Activated naive CD8-positive, alpha-beta T cell treated with anti-CD3 and anti-CD28 coated beads, Interleukin-2, amount 50 U/mL, for 24 hours (primary cell): Measurements from ENCODE around the gene HERC2.

Source experiments
- ATAC-seq: fragments of 150-1000 bp; cut with Tn5 transposase; one replicate; pipeline ENCODE4 v1.10.0; 2021
- DNase-seq: peaks from one replicate; pipeline ENCODE4 v3.0.0; 2021
- H3K27ac Mint-ChIP-seq: one replicate; pipeline ENCODE4 v1.8.0; 2021; ENCODE audit warnings: mild to moderate bottlenecking, mixed read lengths
- H3K27me3 Mint-ChIP-seq: one replicate; pipeline ENCODE4 v1.8.0; 2021; ENCODE audit warnings: mixed read lengths
- H3K36me3 Mint-ChIP-seq: one replicate; pipeline ENCODE4 v1.8.0; 2021; ENCODE audit warnings: low read depth, mixed read lengths
- H3K4me1 Mint-ChIP-seq: one replicate; pipeline ENCODE4 v1.8.0; 2021; ENCODE audit warnings: mixed read lengths
- H3K4me3 Mint-ChIP-seq: one replicate; pipeline ENCODE4 v1.8.0; 2021; ENCODE audit warnings: mild to moderate bottlenecking, moderate library complexity, mixed read lengths
- H3K9me3 Mint-ChIP-seq: one replicate; pipeline ENCODE4 v1.8.0; 2021; ENCODE audit warnings: mixed read lengths

The HERC2 gene

GRCh38 chr15:28116521-28117431 is 205.2 kb downstream of the HERC2 start:
- no peak for DNase-seq
- no peaks in the 10 kb centered on the region for H3K4me1 Mint-ChIP-seq
- no peak overlapping the region for H3K27ac Mint-ChIP-seq
- no peak for ATAC-seq
- no peaks in the 10 kb centered on the region for H3K27me3 Mint-ChIP-seq
- H3K4me3 Mint-ChIP-seq, result no peak overlapping the region
- no peaks in the 10 kb centered on the region for H3K9me3 Mint-ChIP-seq
- H3K36me3 Mint-ChIP-seq, result peaks cover 23% of the 10 kb centered on the region

- H3K9me3 Mint-ChIP-seq, result no peaks in the 10 kb centered on the region
- H3K4me3 Mint-ChIP-seq, result no peak overlapping the region
- H3K27me3 Mint-ChIP-seq, result no peaks in the 10 kb centered on the region
- H3K4me1 Mint-ChIP-seq, result no peaks in the 10 kb centered on the region
- peaks cover 23% of the 10 kb centered on the region for H3K36me3 Mint-ChIP-seq
- ATAC-seq, result no peak
- DNase-seq, result no peak
- peak overlapping the region; percentile 30 for H3K27ac Mint-ChIP-seq
Observed at GRCh38 chr15:28115871-28116270, 206.1 kb downstream of the HERC2 start.

- ATAC-seq (no peak), DNase-seq (no peak)
- no peak overlapping the region for H3K27ac Mint-ChIP-seq
- no peaks in the 10 kb centered on the region for H3K4me1 Mint-ChIP-seq
- H3K9me3 Mint-ChIP-seq, result no peaks in the 10 kb centered on the region
- H3K27me3 Mint-ChIP-seq, result no peaks in the 10 kb centered on the region
- no peak overlapping the region for H3K4me3 Mint-ChIP-seq
- peaks cover 20% of the 10 kb centered on the region for H3K36me3 Mint-ChIP-seq
Observed at GRCh38 chr15:28114721-28115622, 207.0 kb downstream of the HERC2 start.

GRCh38 chr15:28114114-28114455 is 207.9 kb downstream of the HERC2 start:
- no peaks in the 10 kb centered on the region for H3K27me3 Mint-ChIP-seq
- H3K9me3 Mint-ChIP-seq, result no peaks in the 10 kb centered on the region
- no peaks in the 10 kb centered on the region for H3K4me1 Mint-ChIP-seq
- no peak overlapping the region for H3K4me3 Mint-ChIP-seq
- peaks cover 20% of the 10 kb centered on the region for H3K36me3 Mint-ChIP-seq
- ATAC-seq, result no peak
- no peak overlapping the region for H3K27ac Mint-ChIP-seq
- no peak for DNase-seq

- DNase-seq, result no peak
- H3K36me3 Mint-ChIP-seq, result peaks cover 20% of the 10 kb centered on the region
- no peak for ATAC-seq
- H3K27ac Mint-ChIP-seq, result no peak overlapping the region
- H3K4me1 Mint-ChIP-seq, result no peaks in the 10 kb centered on the region
- H3K9me3 Mint-ChIP-seq, result no peaks in the 10 kb centered on the region
- H3K4me3 Mint-ChIP-seq, result no peak overlapping the region
- no peaks in the 10 kb centered on the region for H3K27me3 Mint-ChIP-seq
Observed at GRCh38 chr15:28113394-28114113, 208.4 kb downstream of the HERC2 start.

GRCh38 chr15:28112962-28113361 is 209.0 kb downstream of the HERC2 start:
- no peak for ATAC-seq
- H3K27me3 Mint-ChIP-seq, result peaks cover 1% of the 10 kb centered on the region
- H3K4me3 Mint-ChIP-seq, result no peak overlapping the region
- no peaks in the 10 kb centered on the region for H3K9me3 Mint-ChIP-seq
- DNase-seq, result no peak
- no peak overlapping the region for H3K27ac Mint-ChIP-seq
- H3K36me3 Mint-ChIP-seq, result peaks cover 20% of the 10 kb centered on the region
- H3K4me1 Mint-ChIP-seq, result peaks cover 1% of the 10 kb centered on the region

- H3K27me3 Mint-ChIP-seq, result peaks cover 6% of the 10 kb centered on the region
- no peak overlapping the region for H3K27ac Mint-ChIP-seq
- no peak for DNase-seq
- no peak overlapping the region for H3K4me3 Mint-ChIP-seq
- no peak for ATAC-seq
- H3K9me3 Mint-ChIP-seq, result no peaks in the 10 kb centered on the region
- H3K36me3 Mint-ChIP-seq, result peaks cover 20% of the 10 kb centered on the region
- H3K4me1 Mint-ChIP-seq, result peaks cover 4% of the 10 kb centered on the region
Observed at GRCh38 chr15:28112101-28112760, 209.7 kb downstream of the HERC2 start.

GRCh38 chr15:28111543-28111942 is 210.4 kb downstream of the HERC2 start:
- no peak for ATAC-seq
- Mint-ChIP-seq H3K9me3 (no peaks in the 10 kb centered on the region), H3K4me3 (no peak overlapping the region), H3K27ac (no peak overlapping the region), H3K4me1 (peaks cover 6% of the 10 kb centered on the region), H3K36me3 (peaks cover 20% of the 10 kb centered on the region), H3K27me3 (peaks cover 8% of the 10 kb centered on the region)
- no peak for DNase-seq

GRCh38 chr15:28110481-28110881 is 211.5 kb downstream of the HERC2 start:
- H3K36me3 Mint-ChIP-seq, result peaks cover 14% of the 10 kb centered on the region
- H3K4me1 Mint-ChIP-seq, result peaks cover 10% of the 10 kb centered on the region
- no peak overlapping the region for H3K4me3 Mint-ChIP-seq
- no peaks in the 10 kb centered on the region for H3K9me3 Mint-ChIP-seq
- DNase-seq (no peak), ATAC-seq (no peak)
- H3K27me3 Mint-ChIP-seq, result peaks cover 15% of the 10 kb centered on the region
- no peak overlapping the region for H3K27ac Mint-ChIP-seq

GRCh38 chr15:28109626-28110455 is 212.1 kb downstream of the HERC2 start:
- Mint-ChIP-seq H3K4me3 (no peak overlapping the region), H3K9me3 (no peaks in the 10 kb centered on the region), H3K27ac (no peak overlapping the region), H3K4me1 (peaks cover 10% of the 10 kb centered on the region), H3K27me3 (peaks cover 16% of the 10 kb centered on the region), H3K36me3 (peaks cover 12% of the 10 kb centered on the region)
- ATAC-seq (no peak), DNase-seq (no peak)

- H3K27me3 Mint-ChIP-seq, result peaks cover 33% of the 10 kb centered on the region
- peaks cover 10% of the 10 kb centered on the region for H3K4me1 Mint-ChIP-seq
- H3K4me3 Mint-ChIP-seq, result peak overlapping the region; percentile 43
- peaks cover 9% of the 10 kb centered on the region for H3K36me3 Mint-ChIP-seq
- H3K27ac Mint-ChIP-seq, result no peak overlapping the region
- H3K9me3 Mint-ChIP-seq, result no peaks in the 10 kb centered on the region
- ATAC-seq, result no peak
- no peak for DNase-seq
Observed at GRCh38 chr15:28107904-28108275, 214.1 kb downstream of the HERC2 start.

GRCh38 chr15:28107111-28107903 is 214.7 kb downstream of the HERC2 start:
- H3K4me1 Mint-ChIP-seq, result peaks cover 10% of the 10 kb centered on the region
- no peak for ATAC-seq
- no peak for DNase-seq
- peaks cover 35% of the 10 kb centered on the region for H3K27me3 Mint-ChIP-seq
- H3K36me3 Mint-ChIP-seq, result peaks cover 9% of the 10 kb centered on the region
- H3K9me3 Mint-ChIP-seq, result no peaks in the 10 kb centered on the region
- H3K4me3 Mint-ChIP-seq, result peak overlapping the region; percentile 77
- H3K27ac Mint-ChIP-seq, result no peak overlapping the region
